Hematopoietic multipotent progenitor cell treated with erythropoietin and hydrocortisone succinate and interleukin-3 and kit ligand, for 6 days (in vitro differentiated cells): ENCODE data around the gene TOP3A.

ENCODE experiments used
- DNase-seq: peaks from one replicate; pipeline ENCODE4 v3.0.0-alpha.2; 2015

TOP3A gene

DNA sequence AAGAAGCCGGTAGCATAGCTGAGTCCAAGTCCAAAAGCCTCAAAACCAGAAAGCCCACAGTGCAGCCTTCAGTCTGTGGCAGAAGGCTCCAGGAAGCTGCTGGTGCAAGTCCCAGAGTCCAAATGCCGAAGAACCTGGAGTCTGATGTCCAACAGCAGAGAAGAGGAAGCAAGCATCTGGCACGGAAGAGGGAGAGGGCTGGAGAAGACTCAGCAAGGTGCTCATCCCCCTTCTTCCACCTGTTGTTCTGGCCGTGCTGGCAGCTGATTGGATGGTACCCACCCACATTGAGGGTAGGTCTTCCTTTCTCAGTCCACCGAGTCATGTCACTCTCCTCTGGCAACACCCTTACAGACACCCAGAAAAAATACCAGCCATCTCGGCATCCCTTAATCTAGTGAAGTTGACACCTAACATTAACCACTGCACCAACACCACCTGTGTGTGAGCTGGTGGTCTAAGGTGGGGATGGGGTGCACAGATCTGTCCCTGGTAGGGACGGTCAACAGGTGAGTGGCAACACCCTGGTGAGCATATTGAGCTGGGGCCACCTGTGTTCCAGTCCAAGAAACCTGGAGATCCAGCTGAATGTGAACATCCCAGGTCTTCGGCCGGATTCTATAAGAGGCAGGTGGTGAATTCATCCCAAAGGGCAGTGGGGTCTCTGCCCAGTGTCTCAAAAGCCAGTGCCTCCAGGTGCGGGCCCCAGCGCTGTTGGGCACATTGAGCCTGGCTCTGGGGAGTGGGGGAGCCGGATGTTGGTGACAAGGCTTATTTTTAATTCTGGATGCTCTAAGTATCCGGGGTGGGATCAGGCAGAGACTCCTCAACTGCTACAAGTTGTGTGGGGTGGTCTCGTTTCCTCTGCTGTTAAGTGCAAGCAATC is 44.5 kb downstream of the TOP3A start:
- no peak for DNase-seq

GRCh38 chr17:18267927-18268711 is 46.7 kb downstream of the TOP3A start:
- DNase-seq, result no peak

DNA sequence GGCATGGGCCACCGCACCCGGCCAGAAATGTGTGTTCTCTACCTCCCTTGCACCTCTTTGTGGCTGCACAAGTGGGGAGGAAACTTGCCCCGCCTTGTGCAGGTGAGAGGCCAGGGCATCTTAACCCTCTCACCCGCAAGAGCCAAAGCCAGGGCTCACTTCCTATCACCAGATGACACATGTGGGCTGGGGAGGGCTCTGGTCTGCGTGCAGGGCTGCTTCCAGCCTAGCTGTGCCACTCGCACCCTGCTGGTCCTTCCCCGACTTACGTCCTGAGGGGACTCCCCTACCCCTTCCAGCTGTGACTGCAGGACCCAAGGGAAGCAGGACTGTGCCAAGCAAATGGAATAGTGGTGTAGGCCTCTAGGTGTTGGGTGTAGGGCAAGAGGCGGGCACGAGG is 47.4 kb downstream of the TOP3A start:
- no peak for DNase-seq

DNA sequence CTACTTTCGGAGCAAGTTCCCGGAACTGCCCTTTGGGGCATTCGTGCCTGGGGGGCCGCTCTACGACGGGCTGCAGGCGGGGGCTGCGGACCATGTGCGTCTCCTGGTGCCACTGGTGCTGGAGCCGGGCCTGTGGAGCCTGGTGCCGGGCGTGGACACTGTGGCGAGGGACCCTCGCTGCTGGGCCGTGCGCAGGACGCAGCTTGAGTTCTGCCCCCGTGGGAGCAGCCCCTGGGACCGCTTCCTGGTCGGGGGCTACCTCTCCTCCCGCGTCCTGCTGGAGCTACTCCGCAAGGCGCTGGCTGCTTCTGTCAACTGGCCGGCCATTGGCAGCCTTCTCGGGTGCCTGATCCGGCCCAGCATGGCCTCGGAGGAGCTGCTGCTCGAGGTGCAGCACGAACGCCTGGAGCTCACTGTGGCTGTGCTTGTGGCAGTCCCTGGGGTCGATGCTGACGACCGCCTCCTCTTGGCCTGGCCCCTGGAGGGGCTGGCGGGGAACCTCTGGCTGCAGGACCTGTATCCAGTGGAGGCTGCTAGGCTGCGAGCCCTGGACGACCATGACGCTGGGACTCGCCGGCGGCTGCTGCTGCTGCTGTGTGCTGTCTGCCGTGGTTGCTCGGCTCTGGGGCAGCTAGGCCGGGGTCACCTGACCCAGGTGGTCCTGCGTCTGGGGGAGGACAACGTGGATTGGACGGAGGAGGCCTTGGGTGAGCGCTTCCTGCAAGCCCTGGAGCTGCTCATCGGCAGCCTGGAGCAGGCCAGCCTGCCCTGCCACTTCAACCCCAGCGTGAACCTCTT is 50.7 kb downstream of the TOP3A start:
- DNase-seq, result no peak

DNA sequence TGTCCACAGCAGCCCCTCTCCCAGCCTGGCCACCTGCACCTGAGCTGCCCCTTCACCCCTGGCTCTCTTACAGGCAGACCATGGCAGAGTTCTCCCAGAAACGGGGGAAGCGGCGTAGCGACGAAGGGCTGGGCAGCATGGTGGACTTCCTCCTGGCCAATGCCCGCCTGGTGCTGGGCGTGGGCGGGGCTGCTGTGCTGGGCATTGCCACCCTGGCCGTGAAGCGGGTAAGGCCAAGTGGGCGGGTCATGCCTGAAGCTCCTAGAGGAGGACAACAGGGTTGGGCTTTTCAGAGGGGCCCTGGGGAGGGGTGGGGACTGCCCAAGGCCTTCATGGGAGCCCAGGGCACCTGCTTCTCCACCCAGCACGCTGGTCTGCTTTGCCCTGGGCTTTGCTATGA is 52.2 kb downstream of the TOP3A start:
- DNase-seq, result no peak

DNA sequence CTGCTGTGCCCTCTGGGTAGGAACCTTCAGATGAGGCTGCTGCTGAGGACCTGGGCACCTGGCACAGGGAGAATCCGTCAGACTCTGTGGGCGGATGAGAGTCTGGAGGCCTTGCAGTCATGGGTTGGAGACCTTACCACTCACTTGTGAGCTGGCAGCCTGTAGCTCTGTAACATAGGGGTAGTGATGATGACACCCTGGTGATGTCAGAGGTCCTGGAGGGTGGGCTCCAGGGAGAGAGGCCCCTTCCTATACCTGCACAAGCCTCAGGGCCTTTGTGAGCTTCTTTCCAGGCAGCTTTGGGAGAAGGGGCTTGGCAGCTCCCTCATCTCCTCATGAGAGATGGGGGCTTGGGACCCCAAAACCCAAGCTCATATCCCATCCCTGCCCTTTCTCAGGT is 52.7 kb downstream of the TOP3A start:
- DNase-seq, result no peak

GRCh38 chr17:18261659-18262058 is 53.1 kb downstream of the TOP3A start:
- DNase-seq, result no peak

- DNase-seq, result peak; percentile 44
These were observed 53.7 kb downstream of the TOP3A start for GRCh38 chr17:18261146-18261515.

DNA sequence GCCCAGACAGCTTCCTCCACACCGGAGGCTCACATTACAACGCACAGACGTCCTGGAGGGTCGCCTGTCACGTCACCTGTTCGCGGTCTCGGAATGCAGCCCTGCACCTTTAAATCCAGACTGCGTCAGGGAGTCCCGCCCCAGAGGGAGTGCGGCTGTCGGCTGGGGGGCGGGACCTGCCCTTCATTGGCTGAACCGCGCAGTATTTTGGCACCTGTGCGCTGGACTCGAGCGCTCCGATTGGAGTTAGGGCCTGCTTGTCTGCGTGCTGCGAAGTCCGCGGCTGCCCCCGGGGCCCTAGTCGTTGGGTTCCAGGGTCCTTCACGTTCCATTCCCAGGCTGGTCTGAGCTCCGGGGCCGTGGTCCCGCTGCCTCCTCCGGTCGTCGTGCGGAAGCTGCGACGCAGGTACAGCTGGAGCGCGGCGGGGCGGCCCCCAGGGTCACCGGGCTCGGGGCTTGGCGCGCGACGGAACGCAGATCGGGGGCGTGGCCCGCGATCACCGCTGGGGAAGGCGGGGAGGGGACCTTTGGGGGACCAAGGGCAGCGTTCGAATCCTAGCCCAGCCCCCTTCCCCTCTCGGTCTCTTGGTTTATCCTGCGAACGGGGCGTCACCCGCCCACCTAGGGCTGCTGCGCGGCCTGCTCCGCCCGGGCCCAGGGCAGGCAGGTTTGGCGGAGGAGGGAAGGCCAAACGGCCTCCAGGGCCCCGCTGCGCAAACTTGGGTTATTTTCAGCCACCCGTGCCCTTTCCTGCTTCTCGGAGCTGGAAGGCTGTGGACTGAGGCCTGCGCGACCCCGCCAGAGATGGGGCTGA is 54.3 kb downstream of the TOP3A start, which contains the start of gene MIEF2:
Gene MIEF2, plus strand, starts transcription at position 331 of the 814 bp plus-strand sequence. CDS start 2,059 bp downstream, outside the sequence.
- DNase-seq, result peak; percentile 98

GRCh38 chr17:18259621-18260331 is 55.0 kb downstream of the TOP3A start:
- no peak for DNase-seq

DNA sequence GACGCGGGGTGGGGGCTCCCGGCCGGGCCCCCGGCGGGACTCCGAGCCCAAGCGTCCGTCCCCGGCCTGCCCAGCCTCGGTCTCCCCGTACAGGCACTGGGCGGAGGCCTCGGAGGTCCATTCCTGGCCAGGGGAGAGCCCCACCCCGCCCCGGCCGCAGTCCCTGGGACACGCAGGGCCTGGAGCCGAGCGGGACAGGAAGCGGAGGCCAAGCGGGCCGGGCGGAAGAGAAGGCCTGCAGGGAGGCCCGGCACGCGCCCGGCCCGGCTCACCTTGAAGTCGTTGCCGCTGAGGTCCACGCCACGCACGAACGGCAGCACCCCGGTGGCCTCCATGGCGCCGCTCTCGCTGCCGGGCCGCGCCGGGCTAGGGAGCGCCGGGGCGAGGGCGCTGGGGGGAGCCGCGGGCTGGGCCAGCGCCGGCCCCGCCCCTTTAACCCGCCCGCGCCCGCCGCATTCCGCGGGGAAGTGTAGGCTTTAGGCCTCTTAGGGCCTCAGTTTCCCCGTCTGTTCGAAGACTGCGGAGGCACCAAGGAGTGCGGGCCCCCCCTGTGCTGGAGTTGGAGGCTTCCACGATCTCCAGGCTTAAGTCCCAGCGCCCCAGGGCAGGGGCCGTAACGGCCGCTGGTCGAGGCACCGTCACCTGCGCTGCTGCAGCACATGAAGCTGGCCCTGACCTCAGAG is 56.3 kb downstream of the TOP3A start, which contains the start of gene FLII:
Gene FLII, minus strand, starts transcription at position 383 of the 683 bp plus-strand sequence. Its CDS starts 48 bp downstream, at position 335.
- DNase-seq, result peak; percentile 74

- DNase-seq, result peak; percentile 73
These were observed 56.8 kb downstream of the TOP3A start for GRCh38 chr17:18257982-18258355.

- DNase-seq, result peak; percentile 68
These were observed 57.4 kb downstream of the TOP3A start for GRCh38 chr17:18257268-18257981.

DNA sequence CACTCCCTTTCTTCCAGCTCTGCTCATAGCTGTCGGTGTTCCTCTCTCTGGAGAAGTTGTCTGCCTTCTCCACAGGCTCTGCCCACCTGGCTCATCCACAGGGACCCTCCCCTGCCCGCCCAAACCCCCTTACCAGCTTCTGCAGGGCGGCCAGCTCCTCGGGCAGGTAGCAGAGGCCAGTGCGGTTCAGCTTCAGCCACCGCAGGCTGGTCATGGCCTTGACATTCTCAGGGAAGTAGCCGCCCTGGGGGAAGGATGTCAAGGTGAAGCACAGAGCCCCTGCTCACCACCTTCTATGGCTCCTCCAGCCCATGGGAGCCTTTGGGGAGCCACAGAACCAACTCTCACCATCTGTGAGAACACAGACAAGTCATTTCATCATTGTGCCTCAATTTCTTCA is 58.0 kb downstream of the TOP3A start:
- no peak for DNase-seq

GRCh38 chr17:18256351-18256750 is 58.4 kb downstream of the TOP3A start:
- DNase-seq, result no peak

- DNase-seq, result no peak
These were observed 59.7 kb downstream of the TOP3A start for GRCh38 chr17:18254888-18255649.

DNA sequence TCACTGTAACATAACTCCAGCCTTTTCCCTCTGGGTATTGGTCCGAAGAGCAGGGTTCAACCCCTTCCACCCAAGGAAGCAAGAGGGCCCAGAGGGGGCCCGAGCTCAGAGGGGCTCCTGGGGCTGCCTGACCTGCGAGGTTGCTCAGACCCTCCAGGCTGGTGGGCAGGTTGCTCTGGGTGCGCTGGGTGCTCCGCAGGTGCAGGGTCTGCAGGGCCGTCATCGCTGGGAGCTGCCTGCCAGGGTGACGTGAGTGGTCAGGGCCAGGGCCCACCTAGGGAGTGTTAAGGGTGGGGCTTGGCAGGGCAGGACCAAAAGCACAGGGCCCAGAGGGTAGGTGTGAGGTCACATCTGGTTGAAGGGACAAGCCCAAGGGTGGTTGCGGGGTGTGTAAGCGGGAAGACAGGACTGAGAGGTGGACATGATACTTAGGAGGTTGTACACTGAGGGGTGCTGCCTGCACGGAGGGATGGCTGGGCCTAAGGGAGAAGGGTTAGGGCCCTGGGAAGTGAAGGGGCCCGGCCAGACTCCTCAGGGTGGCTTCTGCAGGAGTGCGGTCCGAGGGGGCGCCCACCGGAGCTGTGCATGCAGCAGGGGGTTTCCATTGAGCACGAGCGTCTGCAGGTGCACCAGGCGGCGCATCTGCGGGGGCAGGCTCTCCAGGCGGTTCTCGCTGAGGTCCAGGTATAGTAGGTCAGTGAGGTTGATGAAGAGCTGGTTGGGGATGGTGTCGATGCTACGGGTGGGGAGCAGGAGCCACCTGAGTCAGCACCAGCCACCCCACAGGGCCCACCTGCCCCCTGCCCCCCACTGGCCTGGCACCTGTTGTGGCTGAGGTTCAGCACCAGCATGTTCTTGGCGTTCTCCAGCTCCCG is 60.6 kb downstream of the TOP3A start:
- DNase-seq, result no peak

- no peak for DNase-seq
These were observed 61.5 kb downstream of the TOP3A start for GRCh38 chr17:18253187-18253884.
